Muscle layer of duodenum (tissue), 2 donors: ENCODE measurements around the gene WAPL.

Experiments used
- H3K27ac ChIP-seq: one replicate; pipeline ENCODE4 v1.7.0; 2013; ENCODE audit warnings: mild to moderate bottlenecking, low read length
- H3K27me3 ChIP-seq: one replicate; pipeline ENCODE4 v1.7.0; 2013; ENCODE audit warnings: low read depth, mild to moderate bottlenecking, control low read depth, low read length
- H3K36me3 ChIP-seq, 2 donors: one replicate each; pipeline ENCODE4 v1.7.0; 2013; ENCODE audit warnings: low read length in 2 of 2, control low read depth in 1 of 2, mild to moderate bottlenecking in 1 of 2; ENCODE audit not compliant: insufficient read depth in 2 of 2, control insufficient read depth in 1 of 2
- H3K4me1 ChIP-seq, 2 donors: one replicate each; pipeline ENCODE4 v1.7.0; 2013; ENCODE audit warnings: low read length in 2 of 2, mild to moderate bottlenecking in 2 of 2, control low read depth in 1 of 2, moderate library complexity in 1 of 2; ENCODE audit not compliant: insufficient read depth in 2 of 2, control insufficient read depth in 1 of 2
- H3K4me3 ChIP-seq, 2 donors: one replicate each; pipeline ENCODE4 v1.7.0; 2013; ENCODE audit warnings: low read length in 2 of 2, low read depth in 1 of 2, mild to moderate bottlenecking in 1 of 2
- H3K9me3 ChIP-seq, 2 donors: one replicate each; pipeline ENCODE4 v1.7.0; 2013; ENCODE audit warnings: low read length in 2 of 2, control low read depth in 1 of 2, mild to moderate bottlenecking in 1 of 2; ENCODE audit not compliant: control insufficient read depth in 1 of 2
- donor health status: healthy.

WAPL gene

DNA sequence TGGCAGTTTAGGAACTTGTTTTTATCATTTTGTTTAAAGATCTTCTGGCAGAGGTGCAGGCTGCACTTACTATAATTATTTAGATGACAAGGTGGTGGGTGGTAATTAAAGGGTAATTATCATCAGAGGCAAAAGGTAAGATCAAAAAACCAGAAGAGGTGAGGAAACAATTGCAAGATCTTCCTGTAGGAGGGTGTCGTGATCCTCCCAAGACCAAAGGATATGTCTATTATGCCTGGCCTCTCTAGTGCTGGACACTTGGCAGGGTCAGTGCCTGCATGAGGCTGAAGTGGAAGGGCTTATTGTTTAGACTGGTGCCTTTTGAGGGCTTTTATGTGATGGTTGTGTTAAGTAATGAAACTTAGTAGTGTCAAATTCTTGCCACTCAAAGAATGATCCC, 1.8 kb upstream of the WAPL start:
- Histone ChIP-seq H3K9me3 (no peaks in the 10 kb centered on the region), H3K36me3 (no peaks in the 10 kb centered on the region), H3K4me3 (no peak overlapping the region), H3K27ac (no peak overlapping the region), H3K4me1 (peaks cover 14 to 32% of the 10 kb centered on the region in 2 donors), H3K27me3 (no peaks in the 10 kb centered on the region)

DNA sequence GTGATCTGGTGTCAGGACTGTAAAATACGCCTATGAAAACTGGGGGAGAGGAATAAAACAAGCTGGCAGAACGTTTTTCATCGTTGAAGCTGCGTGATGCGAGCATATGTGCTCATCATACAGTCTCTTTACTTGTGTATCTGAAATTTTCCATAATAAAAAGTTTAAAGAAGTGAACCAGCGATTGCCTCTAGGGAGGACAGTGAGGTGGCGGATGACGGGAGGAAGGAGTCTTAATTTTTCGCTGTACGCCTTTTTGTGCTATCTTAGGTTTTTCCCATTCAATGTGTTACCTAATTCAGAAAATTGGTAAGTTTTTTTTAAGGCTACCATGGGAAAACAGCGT, 891 bp upstream of the WAPL start:
- H3K27me3 ChIP-seq, result no peaks in the 10 kb centered on the region
- peak overlapping the region; percentile 28 for H3K27ac ChIP-seq
- H3K4me1 ChIP-seq, result peaks cover 14 to 39% of the 10 kb centered on the region in 2 donors

GRCh38 chr10:86520871-86521677, 518 bp downstream of the WAPL start:
- H3K4me1 ChIP-seq, result peaks cover 14 to 43% of the 10 kb centered on the region in 2 donors
- peaks cover 0 to 9% of the 10 kb centered on the region in 2 donors for H3K36me3 ChIP-seq
- peak overlapping the region; percentile 89 for H3K27ac ChIP-seq
- H3K9me3 ChIP-seq, result no peaks in the 10 kb centered on the region
- H3K4me3 ChIP-seq, result peak overlapping the region; percentile 90 to 93
- H3K27me3 ChIP-seq, result no peaks in the 10 kb centered on the region

More for the DNA sequence above, 891 bp upstream of the WAPL start:
- Histone ChIP-seq H3K4me3 (peak overlapping the region; percentile 78 to 93), H3K9me3 (no peaks in the 10 kb centered on the region), H3K36me3 (peaks cover 0 to 5% of the 10 kb centered on the region in 2 donors)

GRCh38 chr10:86518781-86519180, 2.8 kb downstream of the WAPL start:
- Histone ChIP-seq H3K4me3 (peak overlapping the region in 1 of 2 donors; percentile 8), H3K27ac (no peak overlapping the region), H3K27me3 (no peaks in the 10 kb centered on the region), H3K4me1 (peaks cover 14 to 58% of the 10 kb centered on the region in 2 donors), H3K36me3 (peaks cover 0 to 14% of the 10 kb centered on the region in 2 donors), H3K9me3 (no peaks in the 10 kb centered on the region)

GRCh38 chr10:86512137-86512536, 9.5 kb downstream of the WAPL start:
- Histone ChIP-seq H3K27ac (no peak overlapping the region), H3K4me1 (peaks cover 0 to 36% of the 10 kb centered on the region in 2 donors), H3K36me3 (peaks cover 0 to 12% of the 10 kb centered on the region in 2 donors), H3K4me3 (no peak overlapping the region), H3K9me3 (no peaks in the 10 kb centered on the region), H3K27me3 (no peaks in the 10 kb centered on the region)

DNA sequence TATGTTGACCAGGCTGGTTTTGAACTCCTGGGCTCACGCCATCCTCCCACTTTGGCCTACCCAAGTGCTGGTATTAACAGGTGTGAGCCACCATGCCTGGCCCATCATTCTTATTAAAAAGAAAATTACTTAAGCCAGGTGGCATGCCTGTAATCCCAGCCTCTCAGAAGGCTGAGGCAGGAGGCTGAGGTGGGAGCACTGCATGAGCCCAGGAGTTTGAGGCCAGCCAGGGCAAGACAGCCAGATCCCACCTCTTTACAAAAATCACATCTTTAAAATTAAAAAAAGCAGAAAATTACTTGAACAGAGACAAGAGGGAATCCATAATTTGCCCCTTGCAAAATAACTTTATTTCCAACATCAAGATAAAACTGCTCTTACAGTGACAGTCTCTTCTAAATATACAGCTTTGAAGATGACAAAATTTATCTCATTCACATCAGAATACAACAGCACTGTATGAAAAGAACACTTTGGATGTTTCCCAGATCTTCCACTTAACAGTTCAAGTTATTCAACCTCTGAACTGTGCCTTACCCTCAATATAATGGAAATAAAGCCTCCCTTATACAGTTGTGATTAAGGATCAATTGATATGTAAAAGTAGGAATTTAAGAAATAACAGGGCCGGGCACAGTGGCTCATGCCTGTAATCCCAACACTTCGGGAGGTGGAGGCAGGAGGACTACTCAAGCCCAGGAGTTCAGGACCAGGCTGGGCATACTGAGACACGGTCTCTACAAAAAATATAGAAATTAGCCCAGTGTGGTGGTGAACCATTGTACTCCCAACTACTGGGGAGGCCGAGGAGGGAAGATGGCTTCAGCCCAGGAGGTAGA, 10.3 kb downstream of the WAPL start:
- Histone ChIP-seq H3K4me1 (peaks cover 0 to 40% of the 10 kb centered on the region in 2 donors), H3K36me3 (peaks cover 0 to 10% of the 10 kb centered on the region in 2 donors)

DNA sequence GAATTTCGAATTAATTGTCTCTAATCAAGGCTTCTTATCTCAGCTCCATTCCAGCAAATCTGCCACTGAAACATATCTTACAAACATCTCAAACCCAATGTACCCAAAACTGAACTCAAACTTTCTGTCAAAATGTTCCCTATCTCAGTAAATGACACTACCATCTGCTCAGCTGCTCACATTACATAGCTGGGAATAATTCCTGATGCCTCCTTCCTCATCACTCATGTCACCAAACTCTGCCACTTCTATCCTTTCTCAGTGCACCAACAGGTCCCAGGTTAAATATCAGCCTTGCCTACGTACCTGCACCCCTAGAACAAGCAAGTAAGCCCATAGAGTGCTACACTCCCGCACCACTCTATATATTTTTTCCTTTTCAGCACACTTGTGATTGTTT, 12.4 kb downstream of the WAPL start:
- Histone ChIP-seq H3K4me3 (no peak overlapping the region), H3K9me3 (no peaks in the 10 kb centered on the region), H3K4me1 (peaks cover 0 to 33% of the 10 kb centered on the region in 2 donors), H3K36me3 (peaks cover 0 to 3% of the 10 kb centered on the region in 2 donors), H3K27me3 (no peaks in the 10 kb centered on the region), H3K27ac (no peak overlapping the region)

More for the DNA sequence above, 10.3 kb downstream of the WAPL start:
- no peaks in the 10 kb centered on the region for H3K9me3 ChIP-seq
- no peak overlapping the region for H3K4me3 ChIP-seq
- H3K27ac ChIP-seq, result no peak overlapping the region
- no peaks in the 10 kb centered on the region for H3K27me3 ChIP-seq

GRCh38 chr10:86508217-86508616, 13.4 kb downstream of the WAPL start:
- Histone ChIP-seq H3K27me3 (no peaks in the 10 kb centered on the region), H3K4me1 (peaks cover 0 to 27% of the 10 kb centered on the region in 2 donors), H3K36me3 (no peaks in the 10 kb centered on the region), H3K4me3 (no peak overlapping the region), H3K9me3 (no peaks in the 10 kb centered on the region), H3K27ac (no peak overlapping the region)

DNA sequence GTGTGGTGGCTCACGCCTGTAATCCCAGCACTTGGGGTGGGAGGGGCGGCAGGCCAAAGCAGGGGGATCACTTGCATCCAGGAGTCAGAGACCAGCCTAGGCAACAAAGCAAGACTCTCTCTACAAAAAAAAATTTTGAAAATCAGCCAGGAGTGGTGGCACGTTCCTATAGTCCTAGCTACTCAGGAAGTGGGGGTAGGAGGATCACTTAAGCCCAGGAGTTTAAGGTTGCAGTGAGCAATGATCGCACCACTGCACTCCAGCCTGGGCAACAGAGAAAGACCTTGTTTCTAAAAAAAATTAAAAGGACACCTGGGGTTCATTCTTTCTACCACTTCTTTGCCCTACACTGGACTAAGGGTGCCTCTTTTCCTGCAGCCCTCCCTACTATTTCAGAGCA, 15.1 kb downstream of the WAPL start:
- Histone ChIP-seq H3K9me3 (no peaks in the 10 kb centered on the region), H3K27ac (no peak overlapping the region), H3K4me1 (peaks cover 0 to 14% of the 10 kb centered on the region in 2 donors), H3K36me3 (no peaks in the 10 kb centered on the region), H3K27me3 (no peaks in the 10 kb centered on the region), H3K4me3 (no peak overlapping the region)

DNA sequence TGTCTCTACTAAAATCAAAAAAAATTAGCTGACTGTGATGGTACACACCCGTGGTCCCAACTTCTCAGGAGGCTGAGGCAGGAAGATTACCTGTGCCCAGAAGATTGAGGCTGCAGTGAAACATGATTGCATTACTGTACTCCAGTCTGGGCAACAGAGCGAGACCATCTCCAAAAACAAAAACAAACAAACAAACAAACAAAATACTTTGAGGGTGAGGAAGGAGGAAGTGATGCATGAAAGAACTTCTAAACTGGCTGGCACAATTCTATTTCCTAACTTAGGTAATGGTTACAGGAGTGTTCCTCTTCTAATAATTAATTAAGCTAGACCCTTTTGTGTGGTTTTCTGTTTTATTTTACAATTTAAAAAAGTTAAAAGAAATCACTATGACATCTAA, 15.5 kb downstream of the WAPL start:
- Histone ChIP-seq H3K36me3 (no peaks in the 10 kb centered on the region), H3K27ac (no peak overlapping the region), H3K9me3 (no peaks in the 10 kb centered on the region), H3K4me3 (no peak overlapping the region), H3K27me3 (no peaks in the 10 kb centered on the region), H3K4me1 (peaks cover 0 to 14% of the 10 kb centered on the region in 2 donors)

DNA sequence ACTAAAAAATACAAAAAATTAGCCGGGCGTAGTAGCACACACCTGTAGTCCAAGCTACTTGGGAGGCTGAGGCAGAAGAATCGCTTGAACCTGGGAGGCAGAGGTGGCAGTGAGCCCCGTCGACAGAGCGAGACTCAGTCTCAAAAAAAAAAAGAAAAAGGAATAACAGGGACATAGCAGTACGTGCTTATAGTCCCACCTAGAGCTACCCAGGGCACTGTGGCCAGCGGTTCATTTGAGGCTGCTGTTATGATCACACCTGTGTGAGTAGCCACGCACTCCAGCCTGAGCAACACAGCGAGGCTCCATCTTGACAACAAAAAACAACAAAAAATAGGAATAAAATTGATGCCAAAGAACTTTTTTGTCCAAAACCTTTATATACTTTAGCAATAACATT, 17.1 kb downstream of the WAPL start:
- Histone ChIP-seq H3K4me3 (no peak overlapping the region), H3K9me3 (no peaks in the 10 kb centered on the region), H3K27ac (no peak overlapping the region), H3K36me3 (peaks cover 9 to 10% of the 10 kb centered on the region in 2 donors), H3K4me1 (peaks cover 0 to 14% of the 10 kb centered on the region in 2 donors), H3K27me3 (no peaks in the 10 kb centered on the region)
